HEK293 (cell line): ENCODE data around the gene ATP8B4.

Source experiments
- CTCF ChIP-seq: fragments of 450-650 bp; formaldehyde crosslinking; IDR thresholded peaks from 2 replicates; pipeline ENCODE4 v1.5.1; 2016; ENCODE audit warnings: missing biosample characterization, missing genetic modification characterization
- TCF7L2 ChIP-seq: IDR thresholded peaks from 2 replicates; pipeline ENCODE4 v1.6.1; 2011; ENCODE audit warnings: low read depth, mild to moderate bottlenecking, inconsistent platforms, low read length, moderate library complexity, borderline replicate concordance
- ZFP69B ChIP-seq: fragments of 450-650 bp; formaldehyde crosslinking; IDR thresholded peaks from 2 replicates; pipeline ENCODE4 v1.5.1; 2016; ENCODE audit warnings: missing biosample characterization, missing genetic modification characterization
- ZIC2 ChIP-seq: fragments of 450-650 bp; formaldehyde crosslinking; IDR thresholded peaks from 2 replicates; pipeline ENCODE4 v1.5.1; 2016; ENCODE audit warnings: missing biosample characterization, missing genetic modification characterization
- ZNF529 ChIP-seq: fragments of 450-650 bp; formaldehyde crosslinking; IDR thresholded peaks from 2 replicates; pipeline ENCODE4 v1.5.1; 2017; ENCODE audit warnings: missing genetic modification characterization, missing biosample characterization; ENCODE audit not compliant: insufficient replicate concordance

- TF ChIP-seq CTCF (tag by site-specific recombination) (no peak), TCF7L2 (no peak), ZNF529 (tag by site-specific recombination) (no peak), ZIC2 (tag by site-specific recombination) (no peak), ZFP69B (no peak)
Observed at GRCh38 chr15:49962044-49962602, 156.9 kb downstream of the ATP8B4 start.
